Left ventricle myocardium superior (tissue), 1 donor: ENCODE measurements around the gene RICTOR. TPM values are rescaled to one million over a fixed set of nuclear protein-coding genes. Genes with fewer than 3 reads are reported as not detected.
A peak's percentile ranks its signal among the peaks of the same experiment; 100 is the strongest.

Source experiments
- ATAC-seq: fragments of 200-7000 bp; cut with Tn5 transposase; one replicate; pipeline ENCODE4 v1.9.1; 2020; ENCODE audit warnings: mild to moderate bottlenecking, moderate library complexity
- DNase-seq: peaks from one replicate; pipeline ENCODE4 v3.0.0-alpha.2; 2020
- intact Hi-C: fragments of 100-400 bp; cut with micrococcal nuclease; formaldehyde crosslinking; loops from one replicate; pipeline ENCODE4 v1.11.0; 2022
- total RNA-seq: library from RNA; stranded (reverse); fragmentation: NEBNext Ultra II Directional; extraction: Animal tissue kit (Norgen Biotek cat#: 25700); gene quantifications from one replicate; pipeline ENCODE4 v1.2.1, GENCODE V29; 2021
- donor health status: DM: no; HTN: yes; CAD: no; lungs with severe emphysema.

RICTOR gene
- total RNA-seq, 1 donor from 2014 or later, result 27.5 TPM

DNA sequence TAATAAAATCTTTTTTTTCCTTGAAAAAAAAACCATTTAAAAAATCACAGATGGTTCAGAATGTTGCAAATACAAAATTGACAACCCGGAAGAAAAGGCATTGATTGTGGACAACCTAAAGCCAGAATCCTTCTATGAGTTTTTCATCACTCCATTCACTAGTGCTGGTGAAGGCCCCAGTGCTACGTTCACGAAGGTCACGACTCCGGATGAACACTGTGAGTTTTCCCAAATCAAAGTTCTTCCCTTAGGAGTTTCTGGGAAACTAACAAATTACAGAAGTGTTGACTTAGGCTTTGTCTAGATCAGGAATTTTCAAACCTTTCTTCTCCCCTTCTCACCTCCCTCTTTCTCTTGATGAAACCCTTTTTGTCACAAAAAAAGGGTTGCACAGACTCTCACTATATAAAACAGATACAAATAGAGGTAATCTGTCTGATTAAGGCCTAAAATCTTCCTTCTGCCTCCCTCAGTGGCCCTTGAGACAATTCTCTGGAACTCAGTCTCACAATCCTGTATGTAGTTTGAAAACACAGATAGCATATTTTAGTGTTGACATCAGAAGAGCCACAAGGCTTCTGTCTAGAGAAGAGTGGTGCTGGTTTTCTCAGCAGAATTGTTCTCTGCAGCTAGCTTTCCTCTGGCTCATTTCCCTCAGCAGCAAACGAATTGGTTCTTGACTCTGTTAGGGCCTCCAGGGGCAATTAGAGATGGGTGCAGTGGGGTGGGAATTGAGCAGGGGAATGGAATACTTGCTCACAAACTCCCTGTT lies 148.9 kb downstream of the RICTOR start:
- DNase-seq, result no peak
- ATAC-seq, result peak; percentile 69

DNA sequence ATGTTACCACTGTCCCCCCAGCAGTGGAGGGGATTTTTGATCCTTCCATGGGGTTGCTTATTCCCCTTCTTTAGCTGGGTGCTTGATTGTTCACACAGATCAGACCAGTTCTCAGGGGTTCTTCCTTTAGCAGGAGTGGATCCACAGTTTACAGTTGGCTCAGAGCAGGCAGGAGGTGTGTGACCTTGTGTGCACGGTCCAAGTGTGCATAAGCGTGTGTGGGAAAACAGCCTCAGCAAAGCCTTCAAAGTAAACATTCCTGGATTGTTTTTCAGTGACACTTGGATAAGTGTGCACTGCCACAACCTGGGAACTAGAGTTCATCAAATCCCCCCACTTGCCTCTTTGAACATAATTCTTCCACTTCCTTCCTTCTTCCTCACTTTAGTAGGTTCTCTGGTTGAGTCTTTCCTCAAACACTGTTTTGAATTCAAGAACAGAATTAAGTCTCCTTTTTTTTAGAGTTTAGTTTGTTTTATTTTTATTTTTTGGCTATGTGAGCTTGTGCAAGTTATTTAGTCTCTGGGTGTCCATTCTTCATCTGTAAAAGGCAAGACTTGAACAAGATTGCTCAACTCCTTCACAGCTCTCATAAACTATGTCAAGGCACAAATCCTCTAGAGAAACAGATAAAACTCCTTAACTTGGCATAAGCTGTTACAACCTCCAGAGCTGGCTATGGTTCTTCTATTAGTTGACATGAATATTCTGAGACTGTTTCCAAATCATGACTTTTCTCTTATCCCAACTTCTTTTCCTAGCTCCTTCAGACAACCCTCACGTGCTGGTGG lies 150.3 kb downstream of the RICTOR start:
- no peak for DNase-seq
- ATAC-seq, result peak; percentile 85
- intact Hi-C loops, result loop anchor here (10.0 kb wide), 1 partner anchor 89 kb away; no protein-coding TSS in a partner anchor

More for the DNA sequence above, 148.9 kb downstream of the RICTOR start:
- intact Hi-C loops, result loop anchor here (10.0 kb wide), 1 partner anchor 91 kb away; no protein-coding TSS in a partner anchor

DNA sequence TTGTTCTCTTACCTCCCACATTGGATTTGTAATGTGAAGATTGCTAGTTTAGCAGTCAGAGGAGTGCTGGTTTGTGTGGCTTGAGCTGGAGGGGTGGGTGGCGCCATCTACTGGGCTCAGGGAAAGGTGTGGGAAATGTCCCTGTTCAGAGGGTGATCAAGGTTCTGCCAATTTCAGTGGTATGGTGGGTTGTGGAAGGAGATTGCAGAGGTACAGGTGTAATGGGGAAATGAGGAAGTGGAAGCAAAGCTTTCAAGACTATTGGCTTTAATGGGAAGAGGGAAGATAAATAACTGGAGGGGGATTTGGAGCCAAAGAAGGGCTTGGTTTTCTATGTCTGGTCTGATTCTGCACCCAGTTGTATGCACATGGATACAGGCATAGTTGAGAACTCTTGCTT lies 152.0 kb downstream of the RICTOR start:
- ATAC-seq, result peak; percentile 31
- intact Hi-C loops, result loop anchor here (10.0 kb wide), 1 partner anchor 87 kb away; no protein-coding TSS in a partner anchor
- DNase-seq, result peak; percentile 55

DNA sequence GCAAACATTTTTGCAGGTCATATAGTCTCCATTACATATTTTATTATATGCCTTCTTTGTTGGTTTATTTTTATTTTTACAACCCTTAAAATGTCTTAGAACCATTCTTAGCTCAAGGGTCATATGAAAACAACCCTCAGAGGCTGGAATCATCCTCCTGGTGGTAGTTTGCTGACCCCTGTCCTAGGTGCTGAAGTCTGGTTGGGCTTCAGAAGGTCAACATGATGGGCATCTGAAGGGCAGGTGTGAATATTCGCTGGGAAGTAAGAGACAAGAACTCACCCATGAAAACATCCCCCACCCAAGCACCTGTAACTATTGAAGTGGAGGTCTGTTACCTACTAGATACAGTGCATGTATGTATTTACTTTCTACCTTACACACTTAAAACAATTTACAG lies 153.0 kb downstream of the RICTOR start:
- no peak for ATAC-seq
- intact Hi-C loops, result loop anchor here (10.0 kb wide), 1 partner anchor 86 kb away; no protein-coding TSS in a partner anchor
- DNase-seq, result no peak

DNA sequence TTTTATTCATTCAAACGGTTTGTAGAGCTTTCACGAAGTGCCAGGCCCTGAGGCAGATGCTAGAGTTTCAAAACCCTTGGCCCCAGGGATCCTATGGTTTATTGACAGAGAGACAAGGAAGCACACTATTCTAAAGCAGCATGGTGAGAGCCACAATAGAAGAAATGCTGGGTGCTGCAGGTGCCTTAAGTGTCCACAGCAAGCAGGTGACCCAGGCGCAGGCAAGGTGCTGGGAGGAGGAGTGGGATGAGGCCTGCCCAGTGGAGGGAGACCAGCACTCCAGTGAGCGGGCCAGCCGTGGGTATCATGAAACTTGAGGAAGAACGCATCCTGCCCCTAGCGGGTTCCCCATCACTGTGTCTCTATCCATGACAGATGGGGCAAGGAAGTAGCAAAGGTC lies 157.4 kb downstream of the RICTOR start:
- ATAC-seq, result no peak
- DNase-seq, result no peak
- intact Hi-C loops, result no loop called here

DNA sequence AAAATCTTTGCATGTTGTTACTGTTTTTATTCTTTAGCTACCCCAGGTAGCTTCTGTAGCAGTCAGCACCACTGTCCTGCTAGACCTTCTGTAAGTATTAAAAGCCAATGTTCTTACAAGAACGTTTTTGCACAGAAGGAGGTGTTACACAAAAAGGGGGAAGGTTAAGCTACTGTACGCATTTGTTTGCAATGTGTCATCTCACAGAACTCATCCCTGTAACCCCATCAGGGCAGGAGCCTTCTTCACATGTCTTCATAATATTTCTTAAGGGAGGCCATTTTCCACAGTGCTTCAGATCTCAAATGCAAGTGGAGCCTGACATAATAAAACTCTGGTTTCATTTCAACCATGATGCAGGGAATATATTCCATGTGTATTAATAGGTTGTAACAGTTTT lies 160.5 kb downstream of the RICTOR start:
- intact Hi-C loops, result no loop called here
- DNase-seq (no peak), ATAC-seq (no peak)

DNA sequence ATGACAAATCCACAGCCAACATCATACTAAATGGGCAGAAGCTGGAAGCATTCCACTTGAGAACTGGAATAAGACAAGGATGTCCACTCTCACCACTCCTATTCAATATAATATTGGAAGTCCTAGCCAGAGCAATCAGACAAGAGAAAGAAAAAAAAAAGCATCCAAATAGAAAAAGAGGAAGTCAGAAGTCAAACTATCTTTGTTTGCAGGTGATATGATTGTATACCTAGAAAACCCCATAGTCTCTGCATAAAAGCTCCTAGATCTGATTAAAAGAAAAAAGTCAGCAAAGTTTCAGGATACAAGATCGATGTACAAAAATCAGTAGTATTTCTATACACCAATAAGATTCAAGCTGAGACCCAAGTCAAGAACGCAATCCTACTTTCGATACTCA lies 162.3 kb downstream of the RICTOR start:
- DNase-seq, result no peak
- ATAC-seq, result no peak
- intact Hi-C loops, result no loop called here

DNA sequence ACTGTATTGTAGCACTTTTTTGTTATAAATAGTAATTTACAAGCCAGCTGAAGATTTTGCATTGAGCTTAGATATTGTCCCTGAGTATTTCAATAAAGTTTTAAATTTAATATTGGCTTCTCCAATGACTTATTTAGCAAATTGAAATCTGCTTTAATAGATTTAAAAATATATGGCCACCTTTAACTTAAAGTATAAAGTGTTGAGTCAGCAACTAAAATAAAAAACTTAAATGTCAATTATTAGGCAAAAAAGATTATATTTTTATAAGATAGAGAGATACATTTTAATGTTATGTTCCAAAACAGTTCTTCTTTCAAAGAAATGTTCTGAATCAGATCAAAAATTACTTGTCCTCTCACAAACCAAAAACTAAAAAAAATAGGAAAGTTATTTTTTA lies 167.7 kb downstream of the RICTOR start:
- ATAC-seq (no peak), DNase-seq (no peak)
- intact Hi-C loops, result no loop called here

DNA sequence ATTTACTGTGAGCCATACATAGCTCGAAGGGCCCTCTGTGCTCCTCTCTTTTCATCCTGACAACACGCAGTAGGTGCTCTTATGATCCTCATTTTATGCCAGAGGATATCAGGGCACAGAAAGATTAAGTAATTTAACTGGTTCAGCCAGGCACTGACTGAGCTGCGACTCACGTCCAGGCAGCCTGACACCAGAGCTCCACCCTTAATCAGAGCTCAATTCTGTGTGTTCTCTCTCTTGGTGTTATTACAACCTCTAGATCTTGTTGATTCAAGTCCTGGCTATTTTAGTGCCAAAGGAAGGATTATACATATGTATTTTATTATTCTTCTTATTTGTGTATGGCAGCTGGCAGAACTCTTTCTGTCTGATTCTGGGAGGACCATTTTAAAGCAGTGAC lies 168.7 kb downstream of the RICTOR start:
- intact Hi-C loops, result no loop called here
- ATAC-seq (no peak), DNase-seq (no peak)

DNA sequence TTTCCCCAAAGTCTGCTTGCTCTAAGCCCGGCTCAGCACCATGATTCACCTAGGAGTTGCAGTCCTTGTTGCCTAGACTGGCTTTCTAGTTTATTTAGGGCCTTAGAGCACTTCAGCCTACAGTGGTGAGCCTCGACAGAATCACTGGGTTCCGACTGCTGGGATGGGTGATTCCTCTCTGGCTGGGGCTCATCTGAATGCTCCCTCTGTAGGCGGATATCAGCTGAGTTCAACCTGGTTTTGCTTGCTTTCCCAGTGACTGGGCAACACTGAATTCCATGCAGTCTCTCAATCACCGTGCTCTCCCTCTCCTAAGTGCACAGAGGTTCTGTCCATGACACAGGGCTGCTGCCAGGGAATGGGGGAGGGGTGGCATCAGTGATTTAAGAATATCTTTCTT lies 174.3 kb downstream of the RICTOR start:
- ATAC-seq, result no peak
- DNase-seq, result no peak
- intact Hi-C loops, result no loop called here

DNA sequence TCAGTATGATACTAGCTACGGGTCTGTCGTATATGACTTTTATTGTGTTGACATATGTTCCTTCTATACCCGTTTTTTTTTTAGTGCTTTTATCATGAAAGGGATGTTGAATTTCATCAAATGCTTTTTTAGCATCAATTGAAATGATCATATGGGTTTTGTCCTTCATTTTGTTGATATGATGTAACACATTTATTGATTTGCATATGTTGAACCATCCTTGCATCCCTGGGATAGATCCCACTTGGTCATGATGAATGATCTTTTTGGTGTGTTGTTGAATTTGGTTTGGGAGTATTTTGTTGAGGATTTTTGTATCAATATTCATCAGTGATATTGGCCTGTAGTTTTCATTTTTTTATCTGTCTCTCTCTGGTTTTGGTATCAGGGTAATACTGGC lies 177.4 kb downstream of the RICTOR start:
- intact Hi-C loops, result no loop called here
- no peak for ATAC-seq

DNA sequence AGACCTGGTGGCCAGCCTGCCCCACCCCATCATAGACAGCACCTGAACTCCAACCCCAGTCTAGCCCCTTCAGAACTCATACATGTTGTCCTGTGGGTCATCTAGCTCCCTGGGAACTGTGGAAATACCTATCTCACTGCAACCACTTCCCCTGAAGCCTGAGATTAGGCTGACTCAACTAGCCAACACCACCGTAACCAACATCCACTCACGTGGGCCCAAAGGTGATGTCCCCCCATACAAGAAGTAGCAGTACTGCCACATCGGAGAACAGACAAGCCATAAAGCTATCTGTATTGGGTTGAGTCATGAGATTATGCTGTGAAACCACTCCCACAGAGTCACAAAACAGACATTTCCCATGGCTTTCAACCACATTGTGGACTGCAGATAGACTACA lies 181.8 kb downstream of the RICTOR start:
- intact Hi-C loops, result no loop called here
- ATAC-seq, result no peak
- DNase-seq, result no peak

More for the DNA sequence above, 177.4 kb downstream of the RICTOR start:
- no peak for DNase-seq

DNA sequence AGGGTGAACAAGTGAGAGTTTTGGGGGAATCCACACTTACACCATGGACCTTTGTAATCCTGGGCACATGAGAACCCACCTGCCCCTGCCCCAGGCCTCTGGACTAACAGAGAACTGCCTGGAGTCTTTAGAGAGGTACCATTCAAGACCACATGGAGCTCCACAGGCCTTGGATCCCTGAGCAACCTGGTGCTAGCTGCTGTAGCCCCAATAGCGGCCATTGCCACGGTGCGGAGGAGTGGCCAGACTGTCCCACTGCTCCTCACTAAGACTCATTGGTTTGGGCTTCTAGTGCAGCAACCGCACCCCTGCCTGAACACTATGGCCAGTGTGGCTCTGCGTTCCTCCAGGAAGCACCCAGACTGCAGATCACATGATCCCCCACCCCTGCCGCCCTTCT lies 182.6 kb downstream of the RICTOR start:
- intact Hi-C loops, result no loop called here
- DNase-seq (no peak), ATAC-seq (no peak)

DNA sequence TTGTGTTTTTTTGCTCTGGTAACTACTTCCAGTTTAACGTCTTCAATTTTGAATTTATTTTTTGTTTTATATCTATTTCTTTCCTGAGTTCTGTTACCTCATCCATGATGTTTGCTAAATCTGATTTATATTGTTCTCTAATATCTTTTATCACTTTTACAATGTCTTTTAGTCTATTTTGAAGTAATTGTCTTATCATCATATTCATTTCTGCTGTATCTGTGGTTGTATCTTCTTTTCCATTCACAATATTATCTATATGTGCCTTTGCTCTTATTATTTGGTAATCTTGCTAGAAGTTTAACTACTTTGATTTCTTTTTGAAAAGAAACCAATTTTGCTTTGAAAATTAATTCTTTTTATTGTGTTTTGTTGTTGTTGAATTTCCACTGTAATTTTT lies 184.8 kb downstream of the RICTOR start:
- intact Hi-C loops, result no loop called here
- DNase-seq (no peak), ATAC-seq (no peak)

DNA sequence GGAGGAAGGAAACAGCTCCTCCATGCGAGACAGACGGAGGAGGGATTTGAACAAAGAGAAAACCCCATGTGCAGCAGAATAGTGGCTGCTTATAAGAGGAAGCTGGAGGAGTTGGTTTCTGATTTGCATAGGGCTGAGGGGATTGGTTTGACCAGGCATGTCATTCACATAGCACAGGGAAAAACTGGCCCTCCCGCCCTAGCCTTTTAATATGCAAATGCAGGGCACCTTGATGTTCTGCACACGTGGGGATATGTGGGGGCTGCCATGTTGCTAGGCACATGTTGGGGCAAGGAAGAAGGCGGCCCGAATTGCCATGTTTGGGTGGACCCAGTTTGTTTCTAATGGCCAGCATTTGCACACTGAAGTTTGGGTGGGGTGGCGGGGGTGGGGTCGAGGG lies 186.2 kb downstream of the RICTOR start:
- intact Hi-C loops, result no loop called here
- DNase-seq, result no peak
- ATAC-seq, result no peak

Other genes with a start within 250 kb of the RICTOR start
- 9.9 TPM for gene OSMR, start 228.4 kb downstream of the RICTOR start, total RNA-seq
- gene FYB1, start 145.2 kb upstream of the RICTOR start, total RNA-seq, result 5.8 TPM